GM18498 (cell line): ENCODE results near the gene MGAT5.
"Not testable (repeated sequence)": the region's sequence is repeated elsewhere in the genome, so short reads cannot be mapped to it uniquely, and the experiment has no call there.

Experiments
- ATAC-seq: cut with Tn5 transposase; IDR thresholded peaks from one replicate; pipeline ENCODE4 v1.9.1; 2021; ENCODE audit warnings: mild to moderate bottlenecking, moderate library complexity; ENCODE audit not compliant: unreplicated experiment

Gene MGAT5

GRCh38 chr2:134461511-134461910, 207.6 kb downstream of the MGAT5 start:
- ATAC-seq = no peak

DNA sequence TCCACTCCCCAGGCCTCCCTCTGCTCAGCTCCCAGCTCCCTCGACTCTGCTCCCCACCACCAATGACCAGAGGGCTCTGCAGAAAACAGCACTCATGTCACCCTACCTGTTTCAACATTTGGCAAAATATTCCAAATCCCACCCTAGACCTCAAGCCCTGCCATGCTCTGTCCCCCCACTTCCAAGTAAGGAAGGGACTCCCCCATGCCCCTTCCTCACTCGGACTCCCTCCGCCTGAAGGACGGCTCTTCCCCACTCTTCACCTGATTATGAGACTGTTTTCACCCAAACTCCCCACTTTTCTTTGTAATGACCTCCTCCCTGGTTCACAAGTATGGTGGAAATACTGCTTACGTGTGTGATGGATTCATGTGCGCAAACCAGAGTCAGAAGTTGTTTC, 208.4 kb downstream of the MGAT5 start:
- ATAC-seq = no peak

DNA sequence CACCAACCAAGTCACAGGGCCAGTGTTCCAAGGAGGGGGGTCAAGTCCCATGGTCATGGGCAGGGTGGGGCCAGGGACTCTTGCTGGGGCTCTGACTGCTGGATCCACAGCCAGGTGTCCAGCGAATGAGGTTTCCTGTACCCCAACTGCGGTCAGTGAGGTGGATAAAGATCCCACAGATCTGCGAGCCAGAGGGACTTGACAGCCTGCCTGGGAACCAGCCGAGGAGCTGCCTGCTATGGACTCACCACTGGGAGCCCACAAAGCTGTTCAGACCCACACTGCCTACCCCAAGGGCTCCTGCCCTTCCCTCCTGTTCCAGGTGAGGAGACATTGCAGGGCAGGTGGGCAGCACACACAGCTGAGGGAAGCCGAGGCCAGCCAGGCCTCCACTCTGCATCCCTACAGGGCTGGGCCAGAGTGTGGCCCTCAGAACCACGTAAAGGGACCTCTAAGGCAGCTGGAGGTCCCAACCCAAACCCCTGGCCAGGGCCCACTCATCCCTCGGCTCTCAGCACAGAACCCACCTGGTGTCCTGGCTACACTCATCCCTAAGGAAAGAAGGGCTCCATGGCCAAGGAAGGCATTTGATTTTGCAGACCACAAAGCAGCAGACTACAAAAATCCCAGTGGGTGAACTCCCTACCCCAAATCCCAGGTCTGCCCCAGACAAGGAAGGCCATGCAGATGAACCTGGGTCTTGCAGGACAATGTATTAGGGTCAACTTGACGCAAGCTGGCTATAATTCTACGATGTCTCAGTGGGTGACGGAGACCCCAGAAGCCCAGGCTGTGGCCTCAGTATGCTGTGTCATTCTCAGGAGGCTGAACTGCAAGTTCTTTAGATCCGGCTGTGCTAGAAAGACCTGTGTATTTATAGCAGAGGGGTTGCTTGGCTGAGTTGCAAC, 209.2 kb downstream of the MGAT5 start:
- ATAC-seq = no peak

GRCh38 chr2:134463699-134464022, 209.8 kb downstream of the MGAT5 start:
- ATAC-seq = no peak

GRCh38 chr2:134465228-134466105, 211.6 kb downstream of the MGAT5 start:
- ATAC-seq = no peak

GRCh38 chr2:134466141-134466540, 212.3 kb downstream of the MGAT5 start:
- no peak for ATAC-seq

DNA sequence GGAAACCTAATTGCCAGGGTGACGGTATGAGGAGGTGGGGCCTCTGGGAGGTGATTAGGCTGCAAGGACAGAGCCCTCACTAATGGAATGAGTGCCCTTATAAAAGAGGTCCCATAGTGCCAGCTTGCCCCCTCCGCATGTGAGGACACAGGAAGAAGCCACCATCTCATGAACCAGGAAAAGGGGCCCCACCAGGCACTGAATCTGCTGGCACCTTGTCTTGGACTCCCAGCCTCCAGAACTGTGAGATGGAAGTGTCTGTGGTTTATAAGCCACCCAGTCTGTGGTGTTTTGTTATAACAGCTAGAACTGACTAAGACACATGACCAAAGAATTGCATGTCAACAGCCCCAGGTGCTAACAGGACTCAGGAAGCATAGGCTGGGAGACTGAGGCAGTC, 214.3 kb downstream of the MGAT5 start:
- no peak for ATAC-seq

DNA sequence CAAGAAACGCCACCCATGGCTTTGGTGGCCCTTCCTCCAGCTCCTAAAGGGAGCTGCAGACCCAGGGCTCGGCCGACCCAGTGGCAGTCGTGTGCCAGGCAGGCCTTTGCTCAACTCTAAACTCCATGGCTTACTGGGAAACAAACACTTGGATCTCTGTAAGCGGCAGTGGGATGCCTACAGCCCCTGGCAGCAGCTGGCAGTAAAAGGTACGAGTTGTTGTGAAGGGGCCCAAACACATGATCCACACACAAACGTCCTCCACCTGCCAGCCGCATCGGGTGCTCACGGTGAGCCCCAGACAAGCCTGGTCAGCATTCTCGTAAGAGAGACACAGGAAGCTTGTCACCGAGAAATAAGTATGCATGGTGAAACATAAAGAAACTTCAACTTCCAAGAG, 214.9 kb downstream of the MGAT5 start:
- no peak for ATAC-seq

DNA sequence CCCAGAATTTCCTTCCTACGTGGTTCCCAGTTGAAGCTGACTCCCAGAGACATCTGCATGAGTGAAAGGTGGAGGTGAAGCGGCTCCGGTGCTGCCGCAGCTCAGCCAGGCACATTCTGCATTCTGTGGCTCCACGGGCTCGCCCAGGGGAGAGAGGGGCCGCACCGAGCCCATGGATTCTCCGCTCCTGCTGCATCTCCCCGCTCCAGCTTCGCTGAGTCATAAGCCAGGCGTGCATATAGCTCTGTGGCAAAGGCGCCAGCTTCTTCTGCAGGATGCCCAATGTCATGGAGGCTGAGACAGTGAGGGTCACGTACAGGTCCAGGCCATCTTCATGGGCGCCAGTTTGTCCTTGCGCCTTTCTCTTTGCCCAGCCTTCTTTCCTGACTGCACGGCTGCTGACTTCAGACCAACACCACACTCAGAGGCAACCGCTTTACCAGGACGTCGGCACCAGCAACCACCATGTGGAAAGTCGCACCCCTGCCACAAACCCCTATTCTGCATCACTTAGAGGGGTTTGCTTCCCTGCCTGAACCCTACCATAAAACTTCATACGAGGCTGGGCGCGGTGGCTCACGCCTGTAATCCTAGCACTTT, 215.7 kb downstream of the MGAT5 start:
- no peak for ATAC-seq

DNA sequence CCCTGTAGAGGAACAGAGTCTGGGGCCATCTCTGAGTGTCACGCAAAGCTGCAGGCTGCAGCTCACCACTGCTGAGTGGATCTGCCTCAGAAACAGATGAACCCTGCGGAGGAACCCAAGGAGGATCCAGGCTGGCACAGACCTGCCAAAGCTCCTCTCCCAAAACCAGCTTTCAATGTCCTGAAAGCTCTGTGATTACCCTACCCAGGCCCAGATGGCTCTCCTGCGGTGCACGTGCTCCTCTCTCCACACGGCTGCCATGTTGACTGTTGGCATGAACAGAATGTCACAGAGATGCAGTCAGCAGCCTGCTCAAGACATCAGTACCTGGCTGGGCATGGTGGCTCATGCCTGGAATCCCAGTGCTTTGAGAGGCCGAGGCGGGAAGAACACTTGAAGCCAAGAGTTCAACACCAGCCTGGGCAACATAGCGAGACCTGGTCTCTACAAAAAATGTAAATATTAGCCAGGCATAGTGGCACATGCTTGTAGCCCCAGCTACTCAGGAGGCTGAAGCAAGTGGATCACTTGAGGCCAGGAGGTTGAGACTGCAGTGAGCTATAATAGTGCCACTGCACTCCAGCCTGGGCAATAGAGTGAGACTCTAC, 216.8 kb downstream of the MGAT5 start:
- ATAC-seq = no peak

- ATAC-seq = not testable (repeated sequence)
These were observed 223.1 kb downstream of the MGAT5 start for GRCh38 chr2:134476982-134477381.

DNA sequence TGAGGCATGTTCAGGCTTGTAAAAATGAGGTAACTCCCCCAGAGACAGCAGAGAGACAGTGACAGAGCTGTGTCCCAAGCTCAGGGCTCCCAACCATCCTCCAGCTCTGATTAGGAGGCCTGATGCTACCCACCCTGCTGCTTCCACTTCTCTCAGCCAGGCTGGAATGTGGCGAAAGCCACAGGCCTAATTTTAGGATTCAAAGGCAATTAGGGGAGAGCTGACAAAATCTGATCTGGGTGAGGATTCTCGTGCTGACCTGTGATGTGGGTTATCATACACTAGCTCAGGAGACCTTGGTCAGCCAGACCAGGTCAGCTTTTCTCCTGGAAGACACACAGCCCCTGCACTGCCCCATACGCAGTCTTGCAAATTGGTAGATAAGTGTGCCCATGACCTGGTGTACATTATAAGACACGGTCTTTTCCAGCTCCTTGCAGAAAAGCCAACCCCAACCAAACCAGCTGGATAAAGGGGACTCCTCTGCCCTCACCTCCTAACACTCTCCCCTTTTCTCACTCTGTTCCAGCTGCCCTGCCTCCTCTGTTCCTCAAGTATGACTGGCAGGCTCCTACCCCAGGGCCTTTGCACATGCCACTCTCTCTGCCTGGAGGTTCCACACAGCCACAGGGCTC, 225.9 kb downstream of the MGAT5 start:
- ATAC-seq = no peak

DNA sequence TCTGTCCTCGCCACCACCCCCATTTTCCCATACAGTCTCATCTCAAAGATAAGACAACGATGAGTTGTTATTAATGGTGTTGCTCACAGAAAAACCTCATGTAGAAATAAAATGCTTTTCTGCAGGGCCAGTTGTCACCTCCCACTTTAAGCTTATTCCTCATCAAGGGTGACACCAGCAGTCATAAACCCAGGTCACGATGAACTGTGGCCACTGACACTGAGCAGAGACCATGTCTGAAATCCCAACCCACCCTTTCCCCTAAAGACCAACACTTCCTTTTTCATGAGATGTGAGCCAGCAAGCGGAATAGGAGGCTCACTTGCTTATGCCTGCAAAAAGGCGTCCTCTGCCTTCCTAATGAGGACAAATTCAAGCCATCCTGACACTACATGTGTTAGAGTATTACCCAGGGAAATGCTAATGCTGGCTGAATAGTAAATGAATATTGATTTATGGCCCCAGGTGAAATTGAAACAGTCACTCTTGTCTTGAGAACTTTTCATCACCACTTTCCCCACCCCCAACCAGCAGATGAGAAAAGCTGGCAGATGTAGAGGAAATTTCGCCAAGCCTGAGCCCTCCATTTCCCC, 228.4 kb downstream of the MGAT5 start:
- ATAC-seq = no peak

- no peak for ATAC-seq
These were observed 229.0 kb downstream of the MGAT5 start for GRCh38 chr2:134482766-134483340.

GRCh38 chr2:134489732-134490384, 236.0 kb downstream of the MGAT5 start:
- no peak for ATAC-seq

GRCh38 chr2:134490559-134490958, 236.7 kb downstream of the MGAT5 start:
- no peak for ATAC-seq

GRCh38 chr2:134491022-134491421, 237.2 kb downstream of the MGAT5 start:
- no peak for ATAC-seq

- ATAC-seq = no peak
These were observed 238.0 kb downstream of the MGAT5 start for GRCh38 chr2:134491771-134492441.

DNA sequence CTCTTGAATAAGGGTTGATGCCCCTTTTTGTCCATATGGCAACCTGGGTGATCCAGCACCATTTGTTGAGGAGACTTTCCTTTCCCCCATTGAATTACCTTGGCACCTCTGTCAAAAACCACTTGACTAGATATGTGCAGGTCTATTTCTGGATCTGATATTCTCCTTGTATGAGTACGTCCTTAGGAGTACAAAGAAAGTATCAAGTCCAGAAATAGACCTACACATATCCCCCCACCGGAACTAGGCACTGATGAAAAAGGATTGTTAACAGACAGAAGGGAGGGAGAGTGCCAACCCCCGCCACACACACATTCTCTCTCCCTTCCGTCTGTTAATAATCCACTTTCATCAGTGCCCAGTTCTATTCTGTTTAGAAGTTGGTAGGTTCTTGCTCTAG, 239.9 kb downstream of the MGAT5 start:
- ATAC-seq = no peak
